Measurements from ENCODE around the gene RBFOX1.

RBFOX1 gene

GRCh38 chr16:7332611-7333010 is at the start of gene RBFOX1:
RBFOX1 (plus strand) TSS chr16:7332845.
- no peak for DNase-seq

GRCh38 chr16:7284780-7285179 is 47.9 kb upstream of the RBFOX1 start:
- DNase-seq = no peak

DNA sequence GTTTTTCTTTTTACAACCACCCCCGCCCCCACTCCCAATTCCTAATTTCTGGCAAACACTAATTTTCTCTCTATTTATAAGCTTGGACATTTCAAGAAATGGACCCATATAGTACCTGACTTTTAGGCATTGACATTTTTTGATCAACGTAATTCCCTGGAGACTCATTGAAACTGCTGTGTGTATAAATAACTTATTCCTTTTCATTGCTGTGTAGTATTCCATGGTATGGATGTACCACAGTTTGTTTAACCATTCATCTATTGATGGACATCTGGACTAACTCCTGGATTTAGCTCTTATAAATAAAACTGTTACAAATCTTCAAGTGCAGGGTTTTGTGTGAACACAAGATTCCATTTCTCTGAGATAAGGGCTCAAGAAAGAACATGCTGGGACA is 47.1 kb upstream of the RBFOX1 start:
- DNase-seq = no peak

DNA sequence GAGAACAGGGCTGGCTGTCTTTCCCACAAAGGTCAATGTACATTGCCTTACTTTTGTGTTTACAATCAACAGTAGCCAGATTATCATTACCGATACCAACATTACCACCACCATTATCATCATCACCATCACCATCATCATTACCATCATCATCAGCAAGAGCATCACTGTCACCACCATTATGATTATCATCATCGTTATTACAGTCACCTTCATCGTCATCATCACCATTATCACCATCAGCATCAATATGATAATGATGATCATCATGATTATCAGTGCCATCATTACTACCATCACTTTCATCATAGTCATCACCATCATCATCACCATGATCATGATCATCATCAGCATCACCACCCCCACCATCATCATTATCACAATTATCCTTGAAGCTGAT is 43.3 kb upstream of the RBFOX1 start:
- DNase-seq = no peak

- DNase-seq = no peak
Measured at GRCh38 chr16:7290682-7291081, 42.0 kb upstream of the RBFOX1 start.

DNA sequence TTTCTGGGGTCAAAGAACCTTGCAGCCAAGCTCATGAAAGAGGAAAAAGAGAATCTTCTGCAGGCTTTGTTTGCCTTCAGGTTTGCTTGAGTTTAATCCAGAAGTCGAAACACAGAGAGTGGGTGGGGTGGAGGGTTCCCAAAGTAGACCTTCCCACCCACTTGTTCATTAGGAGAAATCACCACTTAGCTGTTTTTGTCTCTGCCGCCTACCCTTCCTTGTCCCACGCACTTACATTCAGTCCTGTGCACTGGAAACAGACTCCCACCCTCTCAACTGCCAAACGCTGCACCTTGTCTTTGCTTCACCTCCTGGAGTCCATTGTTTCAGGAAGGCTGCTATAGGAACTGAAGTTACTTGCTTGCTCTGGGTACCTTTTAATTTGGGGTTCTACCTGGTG is 38.6 kb upstream of the RBFOX1 start:
- no peak for DNase-seq

DNA sequence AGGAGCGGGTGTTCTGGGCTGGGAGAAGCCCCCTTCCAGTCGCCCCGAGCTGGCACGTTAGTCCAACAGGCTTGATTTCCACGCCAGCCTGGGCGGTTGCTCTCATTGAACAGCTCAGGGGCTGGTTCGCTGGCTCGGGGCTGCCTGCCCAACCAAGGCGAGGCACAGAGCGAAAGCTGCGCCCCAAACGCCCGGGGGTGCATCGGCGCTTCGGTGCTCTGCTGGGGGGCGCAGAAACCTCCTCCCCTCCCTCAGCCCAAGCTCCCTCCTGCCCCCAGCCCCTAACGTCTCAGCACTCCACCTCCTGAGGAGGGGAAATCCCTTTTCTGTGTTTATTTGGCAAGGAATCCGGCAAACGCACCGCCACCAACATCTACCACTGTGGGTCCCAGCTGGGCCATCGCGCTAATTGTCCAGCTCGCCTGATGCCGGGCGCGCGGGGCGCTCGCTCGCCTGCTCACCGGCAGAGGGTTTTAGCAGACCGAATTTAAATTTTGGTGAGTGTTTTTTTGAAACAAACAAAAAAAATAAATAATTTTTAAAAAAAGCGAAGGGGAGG is 29.5 kb upstream of the RBFOX1 start:
- DNase-seq = no peak

- DNase-seq = no peak
Measured at GRCh38 chr16:7303660-7304200, 28.9 kb upstream of the RBFOX1 start.

- no peak for DNase-seq
Measured at GRCh38 chr16:7304279-7304678, 28.4 kb upstream of the RBFOX1 start.

GRCh38 chr16:7304958-7305357 is 27.7 kb upstream of the RBFOX1 start:
- DNase-seq = no peak

- no peak for DNase-seq
Measured at GRCh38 chr16:7313170-7313569, 19.5 kb upstream of the RBFOX1 start.

DNA sequence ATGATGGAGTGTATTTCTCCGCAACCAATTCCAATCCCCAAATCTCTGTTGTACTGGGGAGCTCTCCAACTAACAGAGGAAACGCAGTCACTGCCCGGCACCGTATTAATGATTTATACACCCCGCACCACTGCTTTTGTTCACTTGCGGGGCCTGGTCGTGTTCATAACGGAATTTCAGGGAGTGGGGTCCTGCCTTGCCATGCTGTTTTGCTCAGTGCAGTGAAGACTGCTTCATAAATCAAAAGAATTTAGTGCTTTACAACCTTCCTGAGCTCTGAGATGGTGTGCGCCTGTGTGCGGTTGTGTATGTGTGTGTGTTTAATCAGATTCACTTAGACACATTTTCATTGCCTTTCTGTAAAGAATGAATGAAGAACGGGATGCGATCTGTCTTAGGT is 18.5 kb upstream of the RBFOX1 start:
- DNase-seq = no peak

DNA sequence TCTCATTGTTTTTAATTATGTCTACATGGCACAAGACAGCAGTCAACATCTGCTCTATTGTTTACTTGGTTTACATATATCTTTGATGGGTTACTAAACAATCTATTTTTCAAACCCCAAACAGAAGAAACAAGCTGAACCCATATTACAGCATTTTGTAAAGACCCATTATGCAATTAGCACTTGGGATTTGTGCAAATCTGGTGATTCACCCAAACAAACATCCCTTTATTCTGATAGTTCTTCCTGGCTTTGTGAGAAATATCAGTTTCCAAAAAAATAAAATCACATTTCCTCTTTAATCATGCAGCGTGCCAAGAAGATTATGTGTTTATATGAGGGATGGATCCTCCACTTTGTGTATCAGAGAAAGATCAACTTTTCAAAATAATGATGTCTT is 16.8 kb upstream of the RBFOX1 start:
- no peak for DNase-seq

DNA sequence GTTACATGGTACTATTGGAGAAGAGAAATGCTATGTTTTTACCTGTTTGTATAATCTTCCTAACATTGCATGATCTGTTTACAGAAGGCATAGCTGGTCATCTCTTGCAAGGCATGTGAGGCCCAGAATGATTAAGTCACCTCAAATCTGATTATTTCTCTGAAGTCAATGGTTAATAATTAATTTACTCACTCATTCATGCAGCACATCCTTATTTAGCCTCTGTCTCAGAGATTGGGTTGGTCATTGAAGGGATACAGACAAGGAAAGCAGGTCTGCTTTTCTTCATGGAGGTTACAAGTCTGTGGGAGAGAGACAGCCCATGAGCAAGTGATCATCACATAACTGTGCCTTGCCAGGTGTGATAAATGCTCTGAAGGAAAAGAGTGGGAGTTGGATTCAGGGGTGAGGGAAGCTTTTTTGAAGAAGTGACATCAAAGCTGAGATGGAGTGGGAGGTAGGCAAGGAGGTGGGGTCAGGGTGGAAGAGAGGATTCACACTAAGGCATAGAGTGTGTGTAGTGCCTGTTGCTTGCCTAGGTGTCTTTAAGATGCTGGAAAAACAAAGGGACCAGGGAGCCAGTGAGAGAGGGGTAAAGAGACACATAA is 16.3 kb upstream of the RBFOX1 start:
- DNase-seq = no peak

DNA sequence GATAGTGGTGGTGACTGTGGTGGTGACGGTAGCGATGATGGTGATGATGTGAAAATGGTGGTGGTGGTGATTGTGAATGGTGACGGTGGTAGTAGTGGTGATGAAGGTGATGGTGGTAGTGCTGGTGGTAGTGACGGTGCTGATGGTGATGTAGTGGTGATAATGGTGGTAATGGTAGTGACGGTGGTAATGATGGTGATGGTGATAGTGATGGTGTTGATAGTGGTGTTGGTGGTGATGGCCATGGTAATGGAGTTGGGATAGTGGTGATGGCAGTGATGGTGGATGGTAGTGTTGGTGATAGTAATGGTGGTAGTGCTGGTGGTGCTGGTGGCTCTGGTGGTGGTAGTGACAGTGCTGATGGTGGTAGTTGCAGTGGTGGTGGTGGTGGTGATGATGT is 14.7 kb upstream of the RBFOX1 start:
- DNase-seq = no peak

- no peak for DNase-seq
Measured at GRCh38 chr16:7318686-7319085, 14.0 kb upstream of the RBFOX1 start.

DNA sequence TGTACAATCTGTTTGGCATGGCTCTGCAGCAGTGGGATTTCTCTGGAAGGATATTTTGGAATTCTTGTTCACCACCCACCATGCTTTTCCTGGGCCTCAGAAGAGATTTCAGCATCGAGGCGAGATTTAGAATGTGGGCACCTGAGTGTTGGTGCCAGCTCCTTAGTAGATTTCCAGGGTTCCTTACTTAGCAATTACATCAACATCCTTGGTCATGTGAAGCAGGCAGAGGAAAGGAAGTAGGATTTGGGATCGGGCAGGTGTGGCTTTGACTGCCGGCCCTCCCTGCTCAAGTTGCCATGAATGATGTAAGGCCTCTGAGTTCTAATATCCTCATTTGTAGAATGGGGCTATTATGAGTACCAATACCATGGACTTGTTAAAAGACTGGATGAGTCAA is 13.1 kb upstream of the RBFOX1 start:
- no peak for DNase-seq

GRCh38 chr16:7321661-7322060 is 11.0 kb upstream of the RBFOX1 start:
- no peak for DNase-seq

GRCh38 chr16:7324321-7324720 is 8.3 kb upstream of the RBFOX1 start:
- DNase-seq = no peak

- no peak for DNase-seq
Measured at GRCh38 chr16:7325834-7326233, 6.8 kb upstream of the RBFOX1 start.

- no peak for DNase-seq
Measured at GRCh38 chr16:7330709-7331108, 1.9 kb upstream of the RBFOX1 start.

DNA sequence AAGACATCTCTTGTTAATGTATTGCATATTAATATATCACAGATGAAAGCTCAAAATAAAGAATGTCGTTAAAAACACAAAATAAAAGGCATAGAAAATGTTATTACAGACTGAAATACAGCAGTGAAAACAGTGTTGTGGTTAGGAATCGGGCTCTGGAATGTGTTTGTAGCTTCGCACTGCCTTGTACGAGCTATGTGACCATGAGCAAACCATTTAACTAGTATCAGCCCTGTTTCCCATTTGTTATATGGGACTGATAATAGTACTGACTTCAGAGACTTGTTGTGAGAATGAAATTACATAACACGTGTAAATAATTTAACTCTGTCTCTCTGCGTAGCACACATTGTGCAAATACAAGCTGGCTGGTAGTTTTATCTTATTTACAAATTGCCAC is 648 bp upstream of the RBFOX1 start:
- DNase-seq = no peak

GRCh38 chr16:7333180-7333725 is 608 bp downstream of the RBFOX1 start:
- DNase-seq = no peak

GRCh38 chr16:7334801-7335560 is 2.3 kb downstream of the RBFOX1 start:
- no peak for DNase-seq
